ENCODE results near the gene FHDC1.

The FHDC1 gene

DNA sequence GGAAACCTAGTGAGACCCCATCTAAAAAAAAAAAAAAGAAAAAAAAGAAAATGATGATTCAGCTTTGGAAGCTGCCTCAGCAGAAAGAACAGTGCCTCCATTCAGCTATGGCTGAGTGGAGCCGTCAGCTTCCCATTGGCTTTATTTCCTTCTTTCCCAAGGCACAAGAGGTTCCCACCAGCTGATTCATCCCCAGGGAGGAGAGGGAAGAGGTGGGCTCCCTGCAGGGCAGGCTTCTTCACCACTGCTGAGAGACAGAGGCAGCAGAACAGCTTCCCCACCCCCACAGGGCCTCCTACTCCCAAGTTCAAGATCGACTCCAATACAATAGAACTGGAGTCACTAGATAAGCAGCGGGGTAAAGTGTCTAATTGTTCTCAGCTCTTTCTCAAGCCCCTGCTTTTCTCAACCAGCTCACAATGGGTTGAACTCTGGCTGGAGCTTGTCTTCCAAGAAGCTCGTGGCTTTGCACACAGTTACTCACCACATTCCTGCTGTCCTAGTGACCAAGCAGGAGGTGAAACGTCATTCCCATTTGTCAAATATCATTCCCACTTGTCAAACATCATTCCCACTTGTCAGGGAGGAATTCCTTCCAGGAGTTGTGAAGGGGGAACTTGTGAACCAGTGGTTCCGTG, 47.8 kb downstream of the FHDC1 start:
- no peak for DNase-seq

DNA sequence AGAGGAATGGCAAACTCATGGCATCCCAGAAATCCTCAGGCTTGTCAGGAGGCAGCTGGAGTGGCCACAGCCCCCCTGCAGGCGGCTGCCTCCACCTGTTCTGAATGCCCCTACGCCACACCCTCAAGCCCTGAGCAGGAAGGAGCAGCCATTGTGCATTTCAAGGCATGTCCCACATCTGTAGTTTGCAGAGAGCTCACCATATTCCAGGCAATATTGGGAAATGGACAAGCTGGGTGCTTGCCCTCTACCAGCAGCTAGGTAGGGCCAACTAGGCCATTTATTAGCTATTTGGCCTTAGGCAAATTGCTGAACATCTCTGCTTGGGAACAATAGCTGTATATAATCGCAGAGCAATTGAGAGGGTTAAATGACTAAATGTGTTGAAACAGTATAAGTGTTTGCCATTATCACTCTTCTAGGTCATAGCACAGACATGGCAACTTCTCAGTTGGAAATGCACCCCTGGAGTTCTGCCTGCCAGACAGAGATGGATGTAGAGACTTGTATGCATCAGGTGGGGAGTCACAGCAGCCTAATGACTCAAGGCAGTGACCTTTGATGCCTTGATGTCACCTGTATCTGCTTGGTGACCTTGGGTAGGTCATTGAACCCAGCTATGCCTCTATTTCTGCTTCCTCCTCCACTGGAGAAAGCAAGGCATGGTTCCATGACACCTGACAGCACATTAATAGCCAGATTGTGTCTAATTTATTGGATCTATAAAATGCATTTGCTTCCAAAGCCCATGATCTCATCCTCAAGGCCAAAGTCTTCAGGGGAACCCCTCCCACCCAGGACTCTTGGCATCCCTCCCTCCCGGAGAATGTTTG, 52.8 kb downstream of the FHDC1 start:
- no peak for DNase-seq

DNA sequence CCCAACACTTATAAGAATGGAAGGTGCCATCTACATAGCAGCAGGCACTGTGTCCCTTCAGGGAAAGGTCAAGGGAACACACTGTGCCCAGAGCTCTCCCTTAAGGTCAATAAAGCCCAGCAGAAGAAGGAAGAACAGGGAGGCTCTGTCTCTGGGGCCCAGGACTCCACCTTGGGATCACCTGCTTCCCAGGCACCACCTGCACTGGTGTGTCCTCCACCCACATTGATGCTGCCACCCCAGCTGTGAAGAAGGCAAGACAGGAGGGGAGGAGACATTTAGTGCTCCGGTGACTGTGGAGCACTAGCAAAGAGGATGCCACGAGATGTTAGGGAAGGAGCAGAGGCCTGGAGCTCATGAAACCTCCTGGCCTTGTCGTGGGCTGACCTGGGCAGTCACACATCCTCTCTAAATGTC, 53.4 kb downstream of the FHDC1 start:
- DNase-seq = no peak

DNA sequence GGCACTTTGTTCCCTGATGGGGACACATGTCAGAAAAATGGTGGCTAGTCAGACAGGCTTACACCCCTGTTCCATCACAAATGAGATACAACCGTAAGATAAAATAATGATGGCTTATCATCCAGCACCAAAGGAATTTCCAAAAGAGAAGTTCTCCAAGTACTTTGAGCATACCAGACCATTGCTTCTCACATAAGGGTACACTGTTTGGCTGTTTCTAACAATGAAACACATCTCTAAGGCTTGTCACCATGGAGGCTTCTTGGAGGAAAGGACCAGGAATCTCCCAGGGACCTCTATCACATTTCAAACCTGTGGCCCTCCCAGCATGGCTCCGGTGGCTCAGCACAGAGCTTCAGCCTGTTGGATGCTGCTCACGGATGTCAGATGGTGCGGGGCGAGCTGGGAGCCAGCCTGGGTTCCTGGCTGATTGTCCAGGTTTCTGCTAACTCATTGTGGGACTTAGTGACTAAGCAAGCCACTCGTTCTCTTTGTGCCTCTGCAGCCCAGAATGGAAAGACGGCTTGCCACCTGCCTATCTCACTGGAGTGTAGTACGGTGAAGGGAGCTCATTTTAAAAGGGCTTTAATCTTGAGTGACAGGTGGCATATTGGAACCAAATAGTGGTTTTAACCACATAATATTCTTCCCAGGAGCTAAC, 54.5 kb downstream of the FHDC1 start:
- no peak for DNase-seq

DNA sequence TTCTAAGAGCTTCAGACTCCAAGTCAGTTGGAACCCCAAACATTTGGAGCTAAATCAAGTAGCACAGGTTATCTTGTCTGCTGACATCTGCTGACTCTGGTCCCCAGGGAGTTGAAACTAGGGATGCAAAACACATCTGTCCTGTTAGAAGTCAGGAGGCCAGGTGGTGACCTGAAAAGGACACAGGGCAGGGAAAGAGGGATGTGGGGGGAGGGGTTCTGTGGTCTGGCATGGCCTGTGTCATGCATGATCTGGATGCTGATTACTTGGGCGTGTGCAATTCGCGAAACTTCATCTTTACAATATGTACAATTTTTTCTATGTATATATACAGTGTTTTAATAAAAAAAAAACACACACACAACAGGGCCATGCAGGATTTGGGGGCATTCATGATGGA, 55.3 kb downstream of the FHDC1 start:
- no peak for DNase-seq

- DNase-seq = no peak
These were observed 55.9 kb downstream of the FHDC1 start for GRCh38 chr4:152992027-152992426.

GRCh38 chr4:152992466-152992865, 56.3 kb downstream of the FHDC1 start:
- no peak for DNase-seq

DNA sequence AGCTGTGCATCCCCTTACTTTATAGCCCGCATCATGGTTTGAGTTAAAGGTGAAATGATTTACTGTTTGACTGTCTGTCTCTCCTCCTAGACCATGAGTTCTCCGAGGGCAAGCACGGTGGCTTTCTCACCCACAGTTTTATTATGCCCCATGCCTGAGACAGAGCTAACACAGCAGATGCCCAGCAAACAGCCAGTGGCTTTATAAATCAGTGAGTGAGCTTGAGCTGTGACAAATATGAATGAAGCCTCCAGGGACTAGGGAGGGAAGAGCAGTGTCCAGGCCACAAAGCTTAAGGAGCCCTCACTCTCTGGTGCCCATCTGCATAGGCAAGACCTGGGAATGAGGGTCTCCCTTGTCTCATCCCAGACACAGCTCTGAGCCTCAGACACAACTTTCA, 57.9 kb downstream of the FHDC1 start:
- DNase-seq = no peak

GRCh38 chr4:152996111-152996571, 60.0 kb downstream of the FHDC1 start:
- no peak for DNase-seq

DNA sequence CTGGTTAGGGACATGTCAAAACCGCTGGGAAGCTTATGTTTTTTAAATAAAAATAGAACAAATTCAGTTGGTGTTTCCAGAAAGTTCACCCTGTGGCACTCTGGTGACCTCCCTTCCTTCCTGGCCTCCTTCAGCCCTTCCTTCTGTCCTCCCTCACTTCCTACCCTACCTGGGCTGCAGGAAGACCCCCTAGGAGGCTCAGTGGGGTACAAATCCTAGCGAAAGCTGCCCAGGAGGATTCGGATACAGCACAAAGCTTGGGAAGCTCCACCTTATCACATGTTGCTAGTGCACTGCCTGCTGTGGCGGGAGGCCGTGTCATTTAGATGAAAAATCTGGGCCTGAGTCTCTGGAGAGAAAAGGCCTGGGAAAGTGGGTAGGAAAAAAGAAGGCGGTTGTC, 60.5 kb downstream of the FHDC1 start:
- DNase-seq = no peak

DNA sequence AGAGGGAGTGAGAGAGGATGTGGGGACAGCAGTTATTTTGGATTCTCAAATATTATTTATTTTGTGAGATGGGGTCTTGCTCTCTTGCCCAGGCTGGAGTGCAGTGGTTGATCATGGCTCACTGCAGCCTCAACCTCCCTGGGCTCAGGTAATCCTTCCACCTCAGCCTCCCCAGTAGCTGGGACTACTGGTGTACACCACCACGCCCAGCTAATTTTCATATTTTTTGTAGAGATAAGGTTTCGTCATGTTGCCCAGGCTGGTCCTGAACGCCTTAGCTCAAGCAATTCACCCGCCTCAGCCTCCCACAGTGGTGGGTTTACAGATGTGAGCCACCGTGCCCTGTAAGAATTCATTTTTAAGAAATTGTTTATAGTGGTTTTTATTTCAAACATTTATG, 61.2 kb downstream of the FHDC1 start:
- no peak for DNase-seq

GRCh38 chr4:152997771-152998487, 61.8 kb downstream of the FHDC1 start:
- no peak for DNase-seq

DNA sequence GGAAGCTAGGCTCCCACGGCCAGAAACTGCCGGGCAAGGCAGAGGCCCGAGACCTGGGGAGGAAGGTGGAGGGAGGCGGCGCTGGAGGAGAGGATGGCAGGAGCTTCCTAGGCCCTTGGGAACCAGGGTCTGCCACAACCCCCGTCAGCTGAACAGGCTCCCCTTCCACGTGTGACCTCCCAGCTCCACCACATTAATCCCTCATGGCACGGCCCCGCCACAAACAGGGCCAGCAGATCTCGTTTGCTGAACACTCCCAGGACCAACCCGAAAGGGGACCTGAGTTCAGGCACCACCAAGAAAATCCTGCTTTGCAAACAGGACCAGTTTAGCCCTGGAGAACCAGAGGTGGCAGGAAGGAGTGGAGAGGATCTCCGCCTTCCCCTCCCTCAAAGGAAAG, 62.7 kb downstream of the FHDC1 start:
- no peak for DNase-seq

GRCh38 chr4:152999346-153000075, 63.4 kb downstream of the FHDC1 start:
- no peak for DNase-seq

DNA sequence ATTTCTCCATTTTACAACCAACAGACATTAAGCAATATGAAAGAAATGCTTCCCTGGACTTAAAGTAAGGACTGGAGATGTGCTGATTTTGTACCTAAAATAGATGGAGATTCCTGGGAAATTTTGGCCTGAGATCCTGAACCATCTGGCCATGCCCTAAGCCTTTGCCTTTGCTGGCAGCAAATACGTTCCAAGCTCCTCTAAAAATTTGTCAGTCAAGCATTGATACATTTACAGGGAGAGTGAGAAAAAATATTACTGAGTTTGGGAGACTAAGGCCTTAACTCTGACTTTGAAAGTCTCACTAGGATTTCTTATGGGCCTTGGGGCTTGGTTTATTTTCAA, 63.9 kb downstream of the FHDC1 start:
- DNase-seq = no peak

DNA sequence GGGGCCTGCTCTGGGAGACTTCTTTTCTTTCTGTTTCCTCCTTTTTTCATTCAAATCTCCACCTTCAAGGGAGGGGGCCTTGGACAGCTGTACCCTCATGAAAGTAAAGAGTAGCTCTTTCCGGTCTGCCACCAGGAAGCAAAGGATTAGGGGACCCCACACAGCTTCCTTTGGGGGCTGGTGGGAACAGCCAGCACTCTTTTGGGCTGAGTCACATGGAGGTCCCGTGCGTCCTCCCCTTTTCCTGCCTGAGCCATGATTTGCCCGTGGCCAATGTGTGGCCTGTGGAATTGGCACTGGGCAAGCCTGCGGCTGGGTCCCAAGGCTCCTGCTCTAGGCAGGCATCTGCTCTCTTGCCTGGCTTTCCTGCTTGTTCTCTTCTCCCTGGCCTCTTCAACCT, 65.5 kb downstream of the FHDC1 start:
- DNase-seq = no peak

GRCh38 chr4:153002110-153002509, 66.0 kb downstream of the FHDC1 start:
- no peak for DNase-seq

- DNase-seq = no peak
These were observed 68.1 kb downstream of the FHDC1 start for GRCh38 chr4:153004081-153004850.

DNA sequence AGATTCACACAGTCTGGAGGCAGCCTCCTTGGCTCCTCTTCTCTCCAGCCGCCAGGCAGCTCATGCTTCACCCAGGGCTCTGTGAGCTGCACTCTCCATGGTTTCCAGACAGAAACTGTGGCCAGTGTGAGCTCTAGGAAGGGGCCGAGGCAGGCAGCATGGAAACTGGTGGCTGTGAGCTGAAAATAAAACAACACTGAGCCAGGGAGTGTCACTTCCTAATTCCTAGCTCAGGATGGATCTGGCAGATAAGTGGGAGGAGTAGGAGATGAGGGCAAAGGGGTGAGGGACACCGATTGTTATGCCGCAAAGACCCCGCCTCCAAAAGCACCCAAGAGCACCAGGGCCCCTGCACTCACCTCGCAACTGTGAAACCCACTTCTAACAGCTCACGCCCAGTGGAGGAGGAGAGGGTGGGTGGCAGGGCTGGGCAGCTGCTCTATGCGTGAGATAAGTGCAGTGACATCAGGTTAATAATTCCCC, 69.8 kb downstream of the FHDC1 start:
- DNase-seq = no peak

DNA sequence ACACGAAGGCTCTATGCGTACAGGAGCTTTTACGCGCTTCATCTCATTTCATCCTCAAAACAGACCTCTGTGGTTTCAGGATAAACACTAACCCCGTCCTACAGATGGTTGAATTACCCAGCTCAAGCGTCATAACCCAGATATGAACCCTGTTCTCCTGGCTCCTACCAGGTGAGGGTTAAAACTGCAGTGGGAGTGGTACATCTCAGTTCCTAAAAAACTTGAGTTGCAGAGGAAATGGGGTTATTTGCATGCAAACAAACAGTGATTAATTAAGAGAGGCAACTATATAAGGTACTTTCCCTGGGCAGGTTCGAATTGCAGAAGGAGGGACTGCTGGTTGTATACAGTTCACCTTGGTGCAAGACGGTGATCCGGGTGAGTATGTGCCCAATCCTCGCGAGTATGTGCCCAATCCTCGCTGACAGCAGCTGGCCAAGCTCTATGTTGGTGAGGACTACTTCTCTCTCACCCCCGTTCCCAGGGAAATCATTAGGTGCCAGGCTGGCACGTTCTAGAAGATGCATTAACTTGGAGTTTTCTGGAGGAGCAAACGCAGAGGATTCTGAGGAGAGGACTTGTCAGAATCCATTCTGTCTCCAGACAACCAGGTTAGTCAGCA, 72.6 kb downstream of the FHDC1 start:
- DNase-seq = no peak

- no peak for DNase-seq
These were observed 74.0 kb downstream of the FHDC1 start for GRCh38 chr4:153010146-153010545.

All from activated T-cell treated with anti-CD3 and anti-CD28 coated beads, Interleukin-2, amount 50 U/mL, for 1 hour (primary cell).